Naive thymus-derived CD4-positive, alpha-beta T cell (primary cell): ENCODE measurements around the gene ATAD1. TPM values are rescaled to one million over a fixed set of nuclear protein-coding genes. Genes with fewer than 3 reads are reported as not detected.

ENCODE experiments used
- ATAC-seq: fragments of 150-1000 bp; cut with Tn5 transposase; 2 replicates; pipeline ENCODE4 v1.10.0; 2021; ENCODE audit warnings: mild to moderate bottlenecking, moderate library complexity
- CTCF ChIA-PET: fragments of 350-600 bp; sonication (Branson Sonifier 250); formaldehyde crosslinking; loops from one replicate; lab custom pipeline; 2021; ENCODE audit warnings: antibody characterized with exemption; lab: Charles Lee
- POLR2A ChIA-PET: fragments of 350-600 bp; sonication (Branson Sonifier 250); formaldehyde crosslinking; loops from one replicate; lab custom pipeline; 2021; ENCODE audit warnings: antibody characterized with exemption, inconsistent platforms; lab: Charles Lee
- DNase-seq, 9 donors: peaks; one replicate each; pipeline versions ENCODE4 v3.0.0 to v3.0.0-alpha.2; 2020 to 2022; ENCODE audit warnings: mixed read lengths in 1 of 9
- H3K27ac ChIP-seq: one replicate; pipeline ENCODE4 v1.7.0; 2013; ENCODE audit warnings: mild to moderate bottlenecking, low read depth, low read length, moderate library complexity
- H3K27me3 ChIP-seq, 2 donors: one replicate each; pipeline ENCODE4 v1.7.0; 2013; ENCODE audit warnings: low read length in 2 of 2, mild to moderate bottlenecking in 2 of 2, moderate library complexity in 2 of 2; ENCODE audit not compliant: control insufficient read depth in 2 of 2, insufficient read depth in 2 of 2
- H3K36me3 ChIP-seq, 3 experiments: 1 replicate in 2 of 3; 2 replicates in 1 of 3; pipeline ENCODE4 v1.7.0; 2013; ENCODE audit warnings: low read length in 3 of 3, mild to moderate bottlenecking in 3 of 3, moderate library complexity in 1 of 3; ENCODE audit not compliant: insufficient read depth in 3 of 3, control insufficient read depth in 2 of 3
- H3K4me1 ChIP-seq, 2 donors: one replicate each; pipeline ENCODE4 v1.7.0; 2013; ENCODE audit warnings: low read length in 2 of 2, mild to moderate bottlenecking in 2 of 2, moderate library complexity in 1 of 2; ENCODE audit not compliant: control insufficient read depth in 2 of 2, insufficient read depth in 2 of 2
- H3K4me3 ChIP-seq: 2 replicates; pipeline ENCODE4 v1.7.0; 2013; ENCODE audit warnings: mild to moderate bottlenecking, low read length
- H3K9me3 ChIP-seq, 3 experiments: 1 replicate in 2 of 3; 2 replicates in 1 of 3; pipeline ENCODE4 v1.7.0; 2013; ENCODE audit warnings: low read length in 3 of 3; ENCODE audit not compliant: control insufficient read depth in 2 of 3
- H3K27ac Mint-ChIP-seq, 9 donors: one replicate each; pipeline ENCODE4 v1.8.0; 2020 to 2022; ENCODE audit warnings: mixed read lengths in 9 of 9, mild to moderate bottlenecking in 8 of 9, moderate library complexity in 5 of 9, inconsistent platforms in 2 of 9
- H3K27me3 Mint-ChIP-seq, 5 donors: one replicate each; pipeline ENCODE4 v1.8.0; 2021 to 2022; ENCODE audit warnings: mixed read lengths in 5 of 5, mild to moderate bottlenecking in 1 of 5
- H3K36me3 Mint-ChIP-seq, 5 donors: one replicate each; pipeline ENCODE4 v1.8.0; 2020 to 2022; ENCODE audit warnings: mixed read lengths in 5 of 5, mild to moderate bottlenecking in 3 of 5, inconsistent platforms in 1 of 5
- H3K4me1 Mint-ChIP-seq, 7 donors: one replicate each; pipeline ENCODE4 v1.8.0; 2020 to 2022; ENCODE audit warnings: mixed read lengths in 7 of 7, mild to moderate bottlenecking in 3 of 7, inconsistent platforms in 1 of 7
- H3K4me3 Mint-ChIP-seq, 10 donors: one replicate each; pipeline ENCODE4 v1.8.0; 2020 to 2022; ENCODE audit warnings: mild to moderate bottlenecking in 10 of 10, mixed read lengths in 10 of 10, moderate library complexity in 6 of 10, inconsistent platforms in 2 of 10
- H3K9me3 Mint-ChIP-seq, 11 donors: one replicate each; pipeline ENCODE4 v1.8.0; 2020 to 2022; ENCODE audit warnings: mixed read lengths in 11 of 11, mild to moderate bottlenecking in 4 of 11, inconsistent platforms in 1 of 11, moderate library complexity in 1 of 11
- intact Hi-C, 2 donors: fragments of 100-400 bp; cut with micrococcal nuclease; formaldehyde crosslinking; loops; one replicate each; pipeline ENCODE4 v1.15.1; 2023
- polyA plus RNA-seq, 2 donors: library from polyadenylated mRNA; unstranded; fragments of 300-500 nt; fragmentation: Illumina TruSeq; gene quantifications; one replicate each; pipeline ENCODE4 v1.2.3, GENCODE V29; 2021
- total RNA-seq, 6 experiments: library from RNA in 5 of 6; stranded (reverse) in 5 of 6; gene quantifications; 1 replicate in 5 of 6; 2 replicates in 1 of 6; pipeline ENCODE4 v1.2.3 and lab custom pipeline; 2021 to 2026

ATAD1 gene
- total and polyA plus RNA-seq, 7 experiments from 2014 or later = 33.5 to 53.4 (median 38.6) TPM

DNA sequence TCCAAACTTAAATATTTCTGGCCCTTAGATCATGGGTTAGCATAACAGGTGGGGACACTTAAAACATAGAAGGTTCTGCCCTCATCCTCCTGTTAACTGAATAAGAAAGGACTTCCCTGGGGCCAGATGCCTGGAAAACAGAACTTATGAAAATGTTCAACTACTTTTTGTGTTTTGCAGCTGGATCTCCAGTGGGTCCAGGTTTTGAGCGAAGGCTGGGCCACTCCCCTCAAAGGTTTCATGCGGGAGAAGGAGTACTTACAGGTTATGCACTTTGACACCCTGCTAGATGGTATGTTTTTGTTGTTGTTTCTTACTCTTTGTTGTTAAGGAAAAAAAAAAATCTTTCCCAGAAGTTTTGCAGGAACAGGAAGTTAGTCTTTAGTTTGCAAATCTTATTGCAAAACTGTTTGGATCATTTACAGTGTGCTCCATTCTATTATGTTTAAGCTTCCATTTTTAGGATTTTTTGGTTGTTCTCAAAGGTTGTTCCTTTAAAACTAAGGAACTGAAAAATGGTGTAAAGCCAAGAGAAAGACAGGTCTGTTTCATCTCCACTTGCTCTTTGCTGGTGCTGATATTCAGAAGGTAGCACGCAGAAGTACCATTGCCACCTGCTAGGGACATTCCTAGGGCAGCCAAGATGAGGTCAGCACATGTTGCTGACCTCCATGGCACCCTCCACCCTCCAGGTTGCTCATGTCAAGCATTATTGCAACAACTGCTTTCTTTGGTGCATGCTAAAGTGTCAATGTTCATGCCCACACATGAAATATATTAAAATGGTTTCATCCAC, 102.3 kb downstream of the ATAD1 start:
- Mint-ChIP-seq H3K4me3 (no peak overlapping the region), H3K27ac (no peak overlapping the region), H3K4me1 (peaks cover 0 to 5% (median 1%) of the 10 kb centered on the region in 7 donors), H3K27me3 (peaks cover 0 to 11% (median 4%) of the 10 kb centered on the region in 5 donors), H3K9me3 (no peaks in the 10 kb centered on the region), H3K36me3 (no peaks in the 10 kb centered on the region)
- no peak for DNase-seq
- Histone ChIP-seq H3K9me3 (no peaks in the 10 kb centered on the region), H3K27me3 (no peaks in the 10 kb centered on the region), H3K4me1 (no peaks in the 10 kb centered on the region), H3K27ac (no peak overlapping the region), H3K36me3 (no peaks in the 10 kb centered on the region), H3K4me3 (no peak overlapping the region)
- CTCF ChIA-PET = no interaction called here
- POLR2A ChIA-PET = no interaction called here
- no peak for ATAC-seq
- intact Hi-C loops = no loop called here

GRCh38 chr10:87713707-87714106, 104.3 kb downstream of the ATAD1 start:
- H3K36me3 Mint-ChIP-seq = no peaks in the 10 kb centered on the region
- no peak overlapping the region for H3K27ac ChIP-seq
- no peaks in the 10 kb centered on the region for H3K27me3 ChIP-seq
- peaks cover 0 to 5% (median 1%) of the 10 kb centered on the region in 7 donors for H3K4me1 Mint-ChIP-seq
- H3K9me3 Mint-ChIP-seq = no peaks in the 10 kb centered on the region
- H3K27me3 Mint-ChIP-seq = peaks cover 0 to 15% (median 3%) of the 10 kb centered on the region in 5 donors
- ChIA-PET POLR2A (no interaction called here), CTCF (no interaction called here)
- no peak overlapping the region for H3K4me3 Mint-ChIP-seq
- H3K36me3 ChIP-seq = no peaks in the 10 kb centered on the region
- no peak overlapping the region for H3K27ac Mint-ChIP-seq
- ATAC-seq (no peak), DNase-seq (no peak)
- intact Hi-C loops = no loop called here
- no peaks in the 10 kb centered on the region for H3K4me1 ChIP-seq
- no peaks in the 10 kb centered on the region for H3K9me3 ChIP-seq
- H3K4me3 ChIP-seq = no peak overlapping the region

GRCh38 chr10:87712913-87713616, 105.0 kb downstream of the ATAD1 start:
- Mint-ChIP-seq H3K9me3 (no peaks in the 10 kb centered on the region), H3K4me3 (no peak overlapping the region), H3K4me1 (peaks cover 0 to 5% (median 1%) of the 10 kb centered on the region in 7 donors), H3K36me3 (no peaks in the 10 kb centered on the region), H3K27me3 (peaks cover 0 to 17% (median 4%) of the 10 kb centered on the region in 5 donors), H3K27ac (no peak overlapping the region)
- no peaks in the 10 kb centered on the region for H3K4me1 ChIP-seq
- no peaks in the 10 kb centered on the region for H3K27me3 ChIP-seq
- intact Hi-C loops = no loop called here
- no peaks in the 10 kb centered on the region for H3K36me3 ChIP-seq
- no peaks in the 10 kb centered on the region for H3K9me3 ChIP-seq
- ChIA-PET CTCF (no interaction called here), POLR2A (no interaction called here)
- ATAC-seq = no peak
- no peak overlapping the region for H3K4me3 ChIP-seq
- H3K27ac ChIP-seq = no peak overlapping the region
- no peak for DNase-seq

DNA sequence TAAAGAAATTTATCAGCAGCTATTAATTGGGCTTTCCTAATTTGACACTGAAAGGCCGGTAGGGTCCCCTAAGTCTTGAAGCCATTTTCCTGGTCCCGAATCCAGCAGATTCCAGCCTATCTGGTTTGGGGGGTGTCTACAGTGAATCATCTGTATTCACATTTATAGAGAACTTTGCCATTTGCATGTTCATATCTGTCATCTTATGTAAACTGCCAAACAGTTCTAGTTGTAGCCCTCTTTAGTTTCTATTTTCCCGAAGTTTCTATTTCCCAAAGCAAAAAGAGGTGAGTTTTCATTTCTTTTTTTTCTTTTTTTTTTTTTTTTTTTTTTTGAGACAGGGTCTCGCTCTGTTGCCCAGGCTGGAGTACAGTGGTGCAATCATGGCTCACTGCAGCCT, 110.8 kb downstream of the ATAD1 start:
- ATAC-seq (no peak), DNase-seq (no peak)
- Histone ChIP-seq H3K36me3 (no peaks in the 10 kb centered on the region), H3K9me3 (no peaks in the 10 kb centered on the region), H3K4me3 (no peak overlapping the region), H3K27ac (no peak overlapping the region), H3K27me3 (no peaks in the 10 kb centered on the region), H3K4me1 (no peaks in the 10 kb centered on the region)
- intact Hi-C loops = no loop called here
- Mint-ChIP-seq H3K4me1 (no peaks in the 10 kb centered on the region), H3K9me3 (no peaks in the 10 kb centered on the region), H3K27me3 (peaks cover 0 to 13% (median 4%) of the 10 kb centered on the region in 5 donors), H3K27ac (no peak overlapping the region), H3K4me3 (no peak overlapping the region), H3K36me3 (no peaks in the 10 kb centered on the region)
- ChIA-PET CTCF (interaction anchor here (0.6 to 1.3 kb wide), 2 partner anchors 8 to 767 kb away, joined by 3 read pairs; no protein-coding TSS in a partner anchor), POLR2A (no interaction called here)

DNA sequence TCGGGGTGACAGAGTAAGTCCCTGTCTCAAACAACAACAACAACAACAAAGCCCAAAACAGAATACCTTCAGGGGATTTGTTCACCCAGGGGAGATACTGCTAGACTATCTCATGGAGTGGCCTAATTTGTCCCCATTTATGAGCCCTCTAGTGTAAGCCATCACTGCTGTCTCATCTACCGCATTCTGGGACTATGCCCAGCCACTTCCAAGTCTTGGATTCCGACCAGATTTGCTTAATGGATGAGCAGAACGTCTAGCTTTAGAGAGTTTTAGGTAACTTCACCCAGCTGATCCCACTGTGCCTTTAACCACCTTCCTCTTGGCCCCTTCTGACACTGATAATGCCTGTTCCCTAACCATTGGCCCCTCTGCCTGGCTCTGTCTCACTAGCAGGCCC, 111.3 kb downstream of the ATAD1 start:
- no peaks in the 10 kb centered on the region for H3K9me3 ChIP-seq
- H3K4me1 ChIP-seq = no peaks in the 10 kb centered on the region
- no peak overlapping the region for H3K27ac ChIP-seq
- no peak overlapping the region for H3K27ac Mint-ChIP-seq
- ChIA-PET CTCF (interaction anchor here (0.6 kb wide), 1 partner anchor 767 kb away, joined by 3 read pairs; no protein-coding TSS in a partner anchor), POLR2A (no interaction called here)
- no peak for ATAC-seq
- no peaks in the 10 kb centered on the region for H3K9me3 Mint-ChIP-seq
- DNase-seq = no peak
- no peaks in the 10 kb centered on the region for H3K36me3 ChIP-seq
- H3K27me3 Mint-ChIP-seq = peaks cover 0 to 13% (median 4%) of the 10 kb centered on the region in 5 donors
- intact Hi-C loops = no loop called here
- no peak overlapping the region for H3K4me3 ChIP-seq
- H3K4me1 Mint-ChIP-seq = no peaks in the 10 kb centered on the region
- no peaks in the 10 kb centered on the region for H3K36me3 Mint-ChIP-seq
- no peaks in the 10 kb centered on the region for H3K27me3 ChIP-seq
- H3K4me3 Mint-ChIP-seq = no peak overlapping the region

- Histone ChIP-seq H3K27me3 (no peaks in the 10 kb centered on the region), H3K9me3 (no peaks in the 10 kb centered on the region), H3K36me3 (no peaks in the 10 kb centered on the region), H3K4me3 (no peak overlapping the region), H3K27ac (no peak overlapping the region), H3K4me1 (no peaks in the 10 kb centered on the region)
- Mint-ChIP-seq H3K27ac (no peak overlapping the region), H3K36me3 (no peaks in the 10 kb centered on the region), H3K4me3 (no peak overlapping the region), H3K27me3 (peaks cover 0 to 17% (median 4%) of the 10 kb centered on the region in 5 donors), H3K9me3 (no peaks in the 10 kb centered on the region), H3K4me1 (no peaks in the 10 kb centered on the region)
- intact Hi-C loops = no loop called here
- POLR2A ChIA-PET = no interaction called here
- DNase-seq (no peak), ATAC-seq (no peak)
- CTCF ChIA-PET = no interaction called here
Observed at GRCh38 chr10:87705339-87705738, 112.7 kb downstream of the ATAD1 start.
